Loucy (cell line): ENCODE measurements around the gene TNNC1.

ENCODE experiments used
- EZH2phosphoT487 ChIP-seq: fragments of 200-600 bp; IDR thresholded peaks from 2 replicates; pipeline ENCODE4 v1.6.1; 2018; ENCODE audit warnings: antibody characterized with exemption, mild to moderate bottlenecking, moderate library complexity, borderline replicate concordance
- TF ChIP-seq, protein P1 (sequence below): fragments of 200-600 bp; sonication (generic); conservative IDR thresholded peaks from 2 replicates; pipeline ENCODE4 v1.5.1; 2014; ENCODE audit warnings: mild to moderate bottlenecking, antibody characterized with exemption, low read length

DNA sequence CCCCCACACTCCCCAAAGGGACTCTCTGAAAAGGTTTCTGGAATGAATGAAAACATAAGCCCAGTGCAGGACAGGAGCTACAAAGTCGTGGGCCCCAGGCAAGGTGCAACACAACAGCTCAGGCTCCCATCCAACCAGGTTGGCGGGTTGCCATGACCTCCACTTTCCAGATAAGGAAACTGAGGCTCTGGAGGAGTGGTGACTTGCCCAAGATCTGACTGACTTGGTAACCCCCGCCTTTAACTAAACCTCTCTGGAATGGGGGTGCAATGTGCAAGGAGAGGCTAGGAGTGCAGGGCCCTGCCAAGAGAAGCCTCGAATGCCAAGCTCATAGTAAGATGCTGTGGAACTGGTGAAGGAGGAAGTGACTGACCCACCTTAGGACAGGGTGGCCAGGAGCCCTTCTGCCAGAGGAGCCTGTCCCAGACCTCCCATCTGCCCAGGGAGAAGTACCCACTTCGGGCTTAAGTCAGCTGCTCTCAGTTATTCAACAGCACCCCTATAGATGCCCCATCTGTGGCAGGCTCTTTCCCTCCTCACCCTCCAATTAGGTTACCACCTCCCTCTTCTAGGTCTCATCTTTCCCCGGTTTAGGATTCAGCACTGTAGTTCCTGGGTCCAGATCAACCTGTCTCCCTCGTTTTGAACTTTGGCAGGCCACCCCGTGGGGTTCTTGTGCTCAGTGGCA lies 553 bp upstream of the TNNC1 start:
- TF ChIP-seq, protein P1, sequence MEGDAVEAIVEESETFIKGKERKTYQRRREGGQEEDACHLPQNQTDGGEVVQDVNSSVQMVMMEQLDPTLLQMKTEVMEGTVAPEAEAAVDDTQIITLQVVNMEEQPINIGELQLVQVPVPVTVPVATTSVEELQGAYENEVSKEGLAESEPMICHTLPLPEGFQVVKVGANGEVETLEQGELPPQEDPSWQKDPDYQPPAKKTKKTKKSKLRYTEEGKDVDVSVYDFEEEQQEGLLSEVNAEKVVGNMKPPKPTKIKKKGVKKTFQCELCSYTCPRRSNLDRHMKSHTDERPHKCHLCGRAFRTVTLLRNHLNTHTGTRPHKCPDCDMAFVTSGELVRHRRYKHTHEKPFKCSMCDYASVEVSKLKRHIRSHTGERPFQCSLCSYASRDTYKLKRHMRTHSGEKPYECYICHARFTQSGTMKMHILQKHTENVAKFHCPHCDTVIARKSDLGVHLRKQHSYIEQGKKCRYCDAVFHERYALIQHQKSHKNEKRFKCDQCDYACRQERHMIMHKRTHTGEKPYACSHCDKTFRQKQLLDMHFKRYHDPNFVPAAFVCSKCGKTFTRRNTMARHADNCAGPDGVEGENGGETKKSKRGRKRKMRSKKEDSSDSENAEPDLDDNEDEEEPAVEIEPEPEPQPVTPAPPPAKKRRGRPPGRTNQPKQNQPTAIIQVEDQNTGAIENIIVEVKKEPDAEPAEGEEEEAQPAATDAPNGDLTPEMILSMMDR = no peak
- no peak for TF ChIP-seq EZH2phosphoT487
